GM12878 (cell line): ENCODE data around the gene ABL2. TPM values are rescaled to one million over a fixed set of nuclear protein-coding genes. Genes with fewer than 3 reads are reported as not detected.

ENCODE experiments used
- ATAC-seq: fragments of 200-7000 bp; cut with Tn5 transposase; 3 replicates; pipeline ENCODE4 v1.9.1; 2020; ENCODE audit warnings: mild to moderate bottlenecking, moderate library complexity
- BruUV-seq: library from RNA; stranded (reverse); fragments of 400-500 nt; replicated peaks from 2 replicates; lab custom pipeline; 2021; lab: Mats Ljungman, UMichigan
- CTCF ChIA-PET: fragments of 300-600 bp; sonication (Branson Sonifier 250); formaldehyde crosslinking; extraction: SDS; loops from one replicate; lab custom pipeline; 2021; ENCODE audit warnings: inconsistent platforms; lab: Yijun Ruan, JAX
- POLR2A ChIA-PET: fragments of 350-600 bp; formaldehyde crosslinking; extraction: SDS; loops from one replicate; lab custom pipeline; 2021; ENCODE audit warnings: inconsistent platforms; lab: Charles Lee
- RAD21 ChIA-PET: fragments of 300-600 bp; sonication (Branson Sonifier 250); formaldehyde crosslinking; loops from one replicate; lab custom pipeline; 2023; ENCODE audit warnings: antibody characterized with exemption; ENCODE audit not compliant: unreplicated experiment; lab: Charles Lee
- SMC1A ChIA-PET: fragments of 300-600 bp; sonication (Branson Sonifier 250); formaldehyde crosslinking; loops from one replicate; lab custom pipeline; 2023; ENCODE audit not compliant: unreplicated experiment, uncharacterized antibody; lab: Charles Lee
- DNase-seq: peaks from one replicate; pipeline ENCODE4 v3.0.0-alpha.2; 2011; ENCODE audit warnings: low read depth, low spot score
- FAIRE-seq: peaks from 3 replicates; lab custom pipeline; 2011; peaks lifted over from hg19 to GRCh38; lab: Jason Lieb, UNC
- H2AFZ ChIP-seq: 2 replicates; pipeline ENCODE4 v1.6.0; 2011; ENCODE audit warnings: low read depth, low read length, control low read depth; ENCODE audit not compliant: control insufficient read depth
- H3K27ac ChIP-seq: 2 replicates; pipeline ENCODE4 v1.5.1; 2011; ENCODE audit warnings: control low read depth; ENCODE audit not compliant: control insufficient read depth, insufficient read depth
- H3K27me3 ChIP-seq, 2 experiments: replicated peaks in 1 of 2; 2 replicates each; pipeline versions ENCODE4 v1.6.0 to v1.6.1; 2011; ENCODE audit warnings: low read length in 1 of 2; ENCODE audit not compliant: control insufficient read depth in 2 of 2, insufficient read depth in 2 of 2
- H3K36me3 ChIP-seq, 2 experiments: 2 replicates each; pipeline ENCODE4 v1.5.1; 2011; ENCODE audit warnings: low read length in 1 of 2; ENCODE audit not compliant: control insufficient read depth in 2 of 2, insufficient read depth in 2 of 2
- H3K4me1 ChIP-seq: 2 replicates; pipeline ENCODE4 v1.6.1; 2011; ENCODE audit warnings: mild to moderate bottlenecking, low read length, moderate library complexity, mixed read lengths; ENCODE audit not compliant: control insufficient read depth, insufficient read depth
- H3K4me2 ChIP-seq: 2 replicates; pipeline ENCODE4 v1.6.0; 2011; ENCODE audit warnings: control low read depth; ENCODE audit not compliant: control insufficient read depth, insufficient read depth
- H3K4me3 ChIP-seq: fragments of 200-600 bp; sonication (generic); 2 replicates; pipeline ENCODE4 v1.5.1; 2016
- H3K79me2 ChIP-seq: 2 replicates; pipeline ENCODE4 v1.6.0; 2011; ENCODE audit warnings: low read length; ENCODE audit not compliant: control insufficient read depth, insufficient read depth
- H3K9ac ChIP-seq: 2 replicates; pipeline ENCODE4 v1.8.0; 2011; ENCODE audit warnings: low read length, control low read depth, mixed read lengths; ENCODE audit not compliant: control insufficient read depth, insufficient read depth
- H3K9me3 ChIP-seq: replicated peaks from 3 replicates; pipeline ENCODE4 v1.5.1; 2011; ENCODE audit warnings: mild to moderate bottlenecking, low read length; ENCODE audit not compliant: control insufficient read depth, insufficient read depth
- H4K20me1 ChIP-seq: 2 replicates; pipeline ENCODE4 v1.6.0; 2011; ENCODE audit not compliant: control insufficient read depth, insufficient read depth
- BCL3 ChIP-seq: IDR thresholded peaks from 2 replicates; pipeline ENCODE4 v1.6.1; 2011; ENCODE audit warnings: borderline replicate concordance, low read depth, mild to moderate bottlenecking, moderate library complexity, low read length; ENCODE audit not compliant: insufficient read depth, poor library complexity, severe bottlenecking
- BMI1 ChIP-seq: fragments of 450-650 bp; IDR thresholded peaks from 2 replicates; pipeline ENCODE4 v1.6.1; 2016; ENCODE audit warnings: mild to moderate bottlenecking, moderate library complexity, borderline replicate concordance
- EED ChIP-seq: sonication (generic); IDR thresholded peaks from 2 replicates; pipeline ENCODE4 v1.6.1; 2016; ENCODE audit warnings: antibody characterized with exemption, low read depth
- ELK1 ChIP-seq: IDR thresholded peaks from 2 replicates; pipeline ENCODE4 v1.6.1; 2012; ENCODE audit warnings: low read depth, low read length, improper control_type of control experiment
- GABPA ChIP-seq: IDR thresholded peaks from 2 replicates; pipeline ENCODE4 v1.6.1; 2014; ENCODE audit warnings: antibody characterized with exemption, low read depth, mild to moderate bottlenecking, inconsistent platforms
- IRF5 ChIP-seq: fragments of 450-650 bp; IDR thresholded peaks from 2 replicates; pipeline ENCODE4 v1.6.1; 2017; ENCODE audit warnings: borderline replicate concordance
- MTA3 ChIP-seq: IDR thresholded peaks from 2 replicates; pipeline ENCODE4 v1.6.1; 2012; ENCODE audit warnings: low read length, inconsistent platforms, borderline replicate concordance
- SMC3 ChIP-seq: IDR thresholded peaks from 2 replicates; pipeline ENCODE4 v1.6.1; 2011; ENCODE audit warnings: low read length, improper control_type of control experiment, borderline replicate concordance
- ZNF217 ChIP-seq: fragments of 450-650 bp; IDR thresholded peaks from 2 replicates; pipeline ENCODE4 v1.6.1; 2017; ENCODE audit warnings: antibody characterized with exemption, mild to moderate bottlenecking
- ZNF622 ChIP-seq: fragments of 450-650 bp; IDR thresholded peaks from 2 replicates; pipeline ENCODE4 v1.6.1; 2017; ENCODE audit warnings: mild to moderate bottlenecking, inconsistent platforms
- WGBS: methylation state at CpG from one replicate; pipeline ENCODE4 v1.1.6; 2016; ENCODE audit warnings: low lambda C conversion rate; ENCODE audit not compliant: insufficient replicate concordance, insufficient coverage; ENCODE audit errors: missing lambda C conversion rate; 5-methylcytosine and 5-hydroxymethylcytosine counted together
- in situ Hi-C: fragments of 300-500 bp; cut with MboI; formaldehyde crosslinking; loops from 9 replicates; pipeline ENCODE4 v1.14.3; 2018; ENCODE audit warnings: mixed read lengths
- intact Hi-C: fragments of 100-400 bp; cut with micrococcal nuclease; formaldehyde crosslinking; loops from one replicate; pipeline ENCODE4 v1.14.2; 2022; ENCODE audit not compliant: unreplicated experiment
- polyA plus RNA-seq, 11 experiments: library from polyadenylated mRNA; depleted of rRNA in 4 of 11; unstranded in 6 of 11; stranded (reverse) in 5 of 11; fragments of >200 nt; fragmentation: Nextera tagmentation in 4 of 11; fragmentation: Illumina TruSeq in 1 of 11; extraction: Ambion mirVana in 4 of 11; extraction: Trizol in 1 of 11; gene quantifications; 1 replicate in 1 of 11; 2 replicates in 10 of 11; pipeline versions ENCODE4 v1.2.1 to v1.2.3, GENCODE V29; 2011 to 2016; ENCODE audit warnings: inconsistent platforms in 2 of 11, missing spikeins in 2 of 11, low read depth in 1 of 11
- total RNA-seq, 4 experiments: library from RNA; depleted of rRNA in 3 of 4; stranded (reverse); fragments of >200 nt in 3 of 4; fragmentation: Illumina TruSeq in 1 of 4; extraction: Trizol in 1 of 4; gene quantifications; 2 replicates each; pipeline versions ENCODE4 v1.2.1 to v1.2.3, GENCODE V29; 2013 to 2021
- TF ChIP-seq, protein P1 (sequence below): fragments of 450-650 bp; IDR thresholded peaks from 2 replicates; pipeline ENCODE4 v1.6.1; 2017; ENCODE audit warnings: mild to moderate bottlenecking, moderate library complexity

ABL2 gene
- total and polyA plus RNA-seq, 10 of the 15 experiments (the other 5 are each of a cell fraction or from before 2014, with no cell fraction given), result 0.57 to 9.4 (median 3.6) TPM

DNA sequence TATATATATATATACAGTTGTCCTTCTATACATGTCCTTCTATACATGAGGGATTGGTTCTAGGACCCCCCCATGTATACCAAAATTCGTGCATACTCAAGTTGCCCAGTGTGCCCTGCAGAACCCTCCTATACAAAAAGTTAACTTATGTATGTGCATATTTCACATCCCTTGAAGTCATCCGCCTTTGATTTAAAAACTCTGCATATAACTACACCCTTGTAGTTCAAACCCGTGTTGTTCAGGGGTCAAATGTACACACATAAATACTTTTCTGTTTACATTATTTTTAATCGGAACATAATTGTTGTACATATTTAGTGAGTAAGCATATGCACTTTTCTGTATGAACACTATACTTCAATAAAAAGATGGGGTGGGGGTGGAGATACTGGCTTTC, 7.7 kb upstream of the ABL2 start:
- ATAC-seq, result no peak
- Histone ChIP-seq H3K9ac (no peak overlapping the region), H2AFZ (no peak overlapping the region), H3K79me2 (no peaks in the 10 kb centered on the region), H3K4me1 (no peaks in the 10 kb centered on the region), H3K27me3 (no peaks in the 10 kb centered on the region), H3K27ac (no peak overlapping the region), H4K20me1 (no peaks in the 10 kb centered on the region), H3K9me3 (no peaks in the 10 kb centered on the region), H3K4me2 (no peak overlapping the region), H3K4me3 (no peak overlapping the region), H3K36me3 (no peaks in the 10 kb centered on the region)
- intact Hi-C loops (no loop called here), in situ Hi-C loops (no loop called here)
- TF ChIP-seq BMI1, result no peak
- TF ChIP-seq SMC3, result no peak
- no peak for TF ChIP-seq ZNF622
- no peak for TF ChIP-seq ZNF217
- no peak for TF ChIP-seq GABPA
- no peak for TF ChIP-seq EED
- no peak for TF ChIP-seq ELK1
- TF ChIP-seq BCL3, result no peak
- no peak for TF ChIP-seq IRF5
- TF ChIP-seq, protein P1, sequence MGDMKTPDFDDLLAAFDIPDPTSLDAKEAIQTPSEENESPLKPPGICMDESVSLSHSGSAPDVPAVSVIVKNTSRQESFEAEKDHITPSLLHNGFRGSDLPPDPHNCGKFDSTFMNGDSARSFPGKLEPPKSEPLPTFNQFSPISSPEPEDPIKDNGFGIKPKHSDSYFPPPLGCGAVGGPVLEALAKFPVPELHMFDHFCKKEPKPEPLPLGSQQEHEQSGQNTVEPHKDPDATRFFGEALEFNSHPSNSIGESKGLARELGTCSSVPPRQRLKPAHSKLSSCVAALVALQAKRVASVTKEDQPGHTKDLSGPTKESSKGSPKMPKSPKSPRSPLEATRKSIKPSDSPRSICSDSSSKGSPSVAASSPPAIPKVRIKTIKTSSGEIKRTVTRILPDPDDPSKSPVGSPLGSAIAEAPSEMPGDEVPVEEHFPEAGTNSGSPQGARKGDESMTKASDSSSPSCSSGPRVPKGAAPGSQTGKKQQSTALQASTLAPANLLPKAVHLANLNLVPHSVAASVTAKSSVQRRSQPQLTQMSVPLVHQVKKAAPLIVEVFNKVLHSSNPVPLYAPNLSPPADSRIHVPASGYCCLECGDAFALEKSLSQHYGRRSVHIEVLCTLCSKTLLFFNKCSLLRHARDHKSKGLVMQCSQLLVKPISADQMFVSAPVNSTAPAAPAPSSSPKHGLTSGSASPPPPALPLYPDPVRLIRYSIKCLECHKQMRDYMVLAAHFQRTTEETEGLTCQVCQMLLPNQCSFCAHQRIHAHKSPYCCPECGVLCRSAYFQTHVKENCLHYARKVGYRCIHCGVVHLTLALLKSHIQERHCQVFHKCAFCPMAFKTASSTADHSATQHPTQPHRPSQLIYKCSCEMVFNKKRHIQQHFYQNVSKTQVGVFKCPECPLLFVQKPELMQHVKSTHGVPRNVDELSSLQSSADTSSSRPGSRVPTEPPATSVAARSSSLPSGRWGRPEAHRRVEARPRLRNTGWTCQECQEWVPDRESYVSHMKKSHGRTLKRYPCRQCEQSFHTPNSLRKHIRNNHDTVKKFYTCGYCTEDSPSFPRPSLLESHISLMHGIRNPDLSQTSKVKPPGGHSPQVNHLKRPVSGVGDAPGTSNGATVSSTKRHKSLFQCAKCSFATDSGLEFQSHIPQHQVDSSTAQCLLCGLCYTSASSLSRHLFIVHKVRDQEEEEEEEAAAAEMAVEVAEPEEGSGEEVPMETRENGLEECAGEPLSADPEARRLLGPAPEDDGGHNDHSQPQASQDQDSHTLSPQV, result no peak
- no peak for TF ChIP-seq MTA3
- BruUV-seq, result no TSS peak
- SMC1A ChIA-PET, result interaction anchor here (1.2 kb wide), 1 partner anchor 131 kb away, joined by 3 read pairs; no protein-coding TSS in a partner anchor
- RAD21 ChIA-PET, result no interaction called here
- no peak for FAIRE-seq
- CTCF ChIA-PET, result interaction anchor here (0.6 to 1.3 kb wide), 2 partner anchors 116 to 129 kb away, joined by 3 read pairs; no protein-coding TSS in a partner anchor
- 35% methylated on average over 4 of the region's 4 CpGs for WGBS
- DNase-seq, result no peak
- POLR2A ChIA-PET, result interaction anchor here (0.6 kb wide), 1 partner anchor 70 kb away, joined by 7 read pairs; no protein-coding TSS in a partner anchor
